RWPE2 (cell line): ENCODE measurements around the gene E4F1.

Experiments used
- ATAC-seq: fragments of 200-7000 bp; cut with Tn5 transposase; 3 replicates; pipeline ENCODE4 v1.9.1; 2021; ENCODE audit warnings: low read depth
- DNase-seq: peaks from one replicate; pipeline ENCODE4 v3.0.0-alpha.2; 2020; ENCODE audit warnings: low spot score
- H3K27ac ChIP-seq: fragments of 450-650 bp; 2 replicates; pipeline ENCODE4 v1.5.1; 2017; ENCODE audit warnings: mild to moderate bottlenecking; ENCODE audit not compliant: poor library complexity, severe bottlenecking
- H3K27me3 ChIP-seq: fragments of 250-450 bp; sonication (Bioruptor Pico); 2 replicates; pipeline ENCODE4 v1.5.1; 2021; ENCODE audit warnings: mild to moderate bottlenecking, moderate library complexity; ENCODE audit not compliant: insufficient read depth, poor library complexity, severe bottlenecking
- H3K36me3 ChIP-seq: fragments of 250-450 bp; sonication (Bioruptor Pico); 2 replicates; pipeline ENCODE4 v1.5.1; 2020; ENCODE audit warnings: low read depth, mild to moderate bottlenecking, moderate library complexity
- H3K4me1 ChIP-seq: fragments of 250-450 bp; sonication (Bioruptor Pico); 2 replicates; pipeline ENCODE4 v1.5.1; 2021; ENCODE audit warnings: mild to moderate bottlenecking, moderate library complexity; ENCODE audit not compliant: insufficient read depth, poor library complexity, severe bottlenecking
- H3K4me3 ChIP-seq: fragments of 250-450 bp; sonication (Bioruptor Pico); 2 replicates; pipeline ENCODE4 v1.5.1; 2021; ENCODE audit warnings: mild to moderate bottlenecking, moderate library complexity; ENCODE audit not compliant: severe bottlenecking
- H3K9me3 ChIP-seq: fragments of 250-450 bp; sonication (Bioruptor Pico); 2 replicates; pipeline ENCODE4 v1.5.1; 2021; ENCODE audit warnings: mild to moderate bottlenecking, moderate library complexity; ENCODE audit not compliant: severe bottlenecking
- TF ChIP-seq, protein P1 (sequence below): fragments of 450-650 bp; IDR thresholded peaks from one replicate; pipeline ENCODE4 v1.5.1; 2017; ENCODE audit warnings: mild to moderate bottlenecking, moderate library complexity; ENCODE audit not compliant: poor library complexity, severe bottlenecking

E4F1 gene

DNA sequence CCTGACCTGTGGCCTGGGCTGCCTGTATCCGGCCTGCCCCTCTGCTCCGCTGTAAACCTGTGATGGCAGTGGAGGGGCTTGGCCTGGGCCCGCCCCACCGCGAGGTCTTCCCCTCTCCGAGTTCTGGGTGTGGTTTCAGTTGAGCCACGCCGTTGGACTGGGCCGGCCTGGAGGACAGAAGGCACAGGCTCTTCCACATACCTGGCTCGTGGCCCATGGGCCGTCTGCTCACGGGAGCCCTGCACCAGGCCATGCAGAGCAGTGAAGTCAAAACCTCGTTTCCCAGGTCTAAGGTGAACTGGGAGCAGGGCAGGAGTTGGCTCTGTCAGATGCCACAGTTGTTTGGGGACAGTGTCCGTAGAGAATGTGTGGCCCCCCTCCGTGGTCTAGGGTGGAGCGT, 50.1 kb downstream of the E4F1 start:
- Histone ChIP-seq H3K36me3 (no peaks in the 10 kb centered on the region), H3K4me3 (no peak overlapping the region), H3K27me3 (no peaks in the 10 kb centered on the region), H3K4me1 (peaks cover 4% of the 10 kb centered on the region), H3K9me3 (no peaks in the 10 kb centered on the region), H3K27ac (no peak overlapping the region)
- DNase-seq, result no peak
- ATAC-seq, result no peak
- TF ChIP-seq, protein P1, sequence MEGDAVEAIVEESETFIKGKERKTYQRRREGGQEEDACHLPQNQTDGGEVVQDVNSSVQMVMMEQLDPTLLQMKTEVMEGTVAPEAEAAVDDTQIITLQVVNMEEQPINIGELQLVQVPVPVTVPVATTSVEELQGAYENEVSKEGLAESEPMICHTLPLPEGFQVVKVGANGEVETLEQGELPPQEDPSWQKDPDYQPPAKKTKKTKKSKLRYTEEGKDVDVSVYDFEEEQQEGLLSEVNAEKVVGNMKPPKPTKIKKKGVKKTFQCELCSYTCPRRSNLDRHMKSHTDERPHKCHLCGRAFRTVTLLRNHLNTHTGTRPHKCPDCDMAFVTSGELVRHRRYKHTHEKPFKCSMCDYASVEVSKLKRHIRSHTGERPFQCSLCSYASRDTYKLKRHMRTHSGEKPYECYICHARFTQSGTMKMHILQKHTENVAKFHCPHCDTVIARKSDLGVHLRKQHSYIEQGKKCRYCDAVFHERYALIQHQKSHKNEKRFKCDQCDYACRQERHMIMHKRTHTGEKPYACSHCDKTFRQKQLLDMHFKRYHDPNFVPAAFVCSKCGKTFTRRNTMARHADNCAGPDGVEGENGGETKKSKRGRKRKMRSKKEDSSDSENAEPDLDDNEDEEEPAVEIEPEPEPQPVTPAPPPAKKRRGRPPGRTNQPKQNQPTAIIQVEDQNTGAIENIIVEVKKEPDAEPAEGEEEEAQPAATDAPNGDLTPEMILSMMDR, result no peak

GRCh38 chr16:2273931-2274330, 50.5 kb downstream of the E4F1 start:
- ATAC-seq (no peak), DNase-seq (no peak)
- H3K9me3 ChIP-seq, result no peaks in the 10 kb centered on the region
- TF ChIP-seq, protein P1, result no peak
- peaks cover 4% of the 10 kb centered on the region for H3K4me1 ChIP-seq
- no peaks in the 10 kb centered on the region for H3K27me3 ChIP-seq
- H3K4me3 ChIP-seq, result no peak overlapping the region
- no peak overlapping the region for H3K27ac ChIP-seq
- no peaks in the 10 kb centered on the region for H3K36me3 ChIP-seq

GRCh38 chr16:2275476-2276367, 52.3 kb downstream of the E4F1 start:
- H3K9me3 ChIP-seq, result no peaks in the 10 kb centered on the region
- H3K4me1 ChIP-seq, result no peaks in the 10 kb centered on the region
- TF ChIP-seq, protein P1, result no peak
- no peak overlapping the region for H3K4me3 ChIP-seq
- no peak for ATAC-seq
- no peaks in the 10 kb centered on the region for H3K27me3 ChIP-seq
- no peaks in the 10 kb centered on the region for H3K36me3 ChIP-seq
- no peak for DNase-seq
- no peak overlapping the region for H3K27ac ChIP-seq

GRCh38 chr16:2276368-2277195, 53.2 kb downstream of the E4F1 start:
- Histone ChIP-seq H3K27me3 (no peaks in the 10 kb centered on the region), H3K4me1 (no peaks in the 10 kb centered on the region), H3K9me3 (no peaks in the 10 kb centered on the region), H3K36me3 (no peaks in the 10 kb centered on the region), H3K4me3 (no peak overlapping the region), H3K27ac (no peak overlapping the region)
- DNase-seq, result no peak
- TF ChIP-seq, protein P1, result no peak
- no peak for ATAC-seq
